ENCODE measurements around the gene GPR31. TPM values are rescaled to one million over a fixed set of nuclear protein-coding genes. Genes with fewer than 3 reads are reported as not detected.

GPR31 gene
- total RNA-seq, 1 experiment from 2014 or later: not detected

DNA sequence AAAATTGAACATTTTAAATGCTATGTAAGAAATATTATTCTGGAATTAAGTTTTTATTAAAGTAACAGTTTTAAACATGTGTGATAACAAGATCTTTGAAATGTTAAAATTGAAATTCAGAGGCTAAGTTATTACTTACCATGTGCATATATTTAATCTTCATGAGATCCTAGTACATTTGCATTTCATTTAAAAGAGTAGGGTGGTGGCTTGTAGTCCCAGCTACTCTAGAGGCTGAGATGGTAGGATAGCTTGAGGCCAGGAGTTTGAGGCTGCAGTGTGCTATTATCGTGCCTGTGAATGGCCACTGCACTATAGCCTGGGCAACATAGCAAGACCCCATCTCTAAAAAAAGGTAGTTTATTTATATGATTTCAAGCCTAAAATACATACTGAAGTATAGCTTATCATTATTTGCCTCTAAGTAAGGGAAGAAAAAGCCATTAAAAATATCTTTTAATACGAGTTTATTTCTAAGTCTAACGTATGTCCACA is 31.9 kb downstream of the GPR31 start:
- H3K4me2 ChIP-seq: no peak overlapping the region
- intact Hi-C loops (cut with micrococcal nuclease; ENCODE audit: unreplicated experiment): no loop called here
- no peaks in the 10 kb centered on the region for H4K20me1 ChIP-seq (ENCODE audit: insufficient read depth)
- no peaks in the 10 kb centered on the region for H3F3A ChIP-seq (ENCODE audit: insufficient read depth, low read depth)
- no peaks in the 10 kb centered on the region for H3K36me3 ChIP-seq (ENCODE audit: low read depth)
- no peaks in the 10 kb centered on the region for H3K9me2 ChIP-seq (ENCODE audit: insufficient read depth)
- TF ChIP-seq, protein P1, sequence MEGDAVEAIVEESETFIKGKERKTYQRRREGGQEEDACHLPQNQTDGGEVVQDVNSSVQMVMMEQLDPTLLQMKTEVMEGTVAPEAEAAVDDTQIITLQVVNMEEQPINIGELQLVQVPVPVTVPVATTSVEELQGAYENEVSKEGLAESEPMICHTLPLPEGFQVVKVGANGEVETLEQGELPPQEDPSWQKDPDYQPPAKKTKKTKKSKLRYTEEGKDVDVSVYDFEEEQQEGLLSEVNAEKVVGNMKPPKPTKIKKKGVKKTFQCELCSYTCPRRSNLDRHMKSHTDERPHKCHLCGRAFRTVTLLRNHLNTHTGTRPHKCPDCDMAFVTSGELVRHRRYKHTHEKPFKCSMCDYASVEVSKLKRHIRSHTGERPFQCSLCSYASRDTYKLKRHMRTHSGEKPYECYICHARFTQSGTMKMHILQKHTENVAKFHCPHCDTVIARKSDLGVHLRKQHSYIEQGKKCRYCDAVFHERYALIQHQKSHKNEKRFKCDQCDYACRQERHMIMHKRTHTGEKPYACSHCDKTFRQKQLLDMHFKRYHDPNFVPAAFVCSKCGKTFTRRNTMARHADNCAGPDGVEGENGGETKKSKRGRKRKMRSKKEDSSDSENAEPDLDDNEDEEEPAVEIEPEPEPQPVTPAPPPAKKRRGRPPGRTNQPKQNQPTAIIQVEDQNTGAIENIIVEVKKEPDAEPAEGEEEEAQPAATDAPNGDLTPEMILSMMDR (conservative IDR thresholded peaks at IDR 0.05): no peak
- TF ChIP-seq EZH2 (IDR thresholded peaks at IDR 0.05; ENCODE audit: low read depth): no peak
- H3K4me1 ChIP-seq (replicated peaks; ENCODE audit: insufficient read depth): no peaks in the 10 kb centered on the region
- no peak for DNase-seq
- BruUV-seq (replicated peaks): no TSS peak
- H3K27ac ChIP-seq: no peak overlapping the region
- H3K9me3 ChIP-seq (ENCODE audit: insufficient read depth, low read depth): no peaks in the 10 kb centered on the region
- POLR2A ChIA-PET (ENCODE audit: unreplicated experiment): no interaction called here
- no peak overlapping the region for H3K4me3 ChIP-seq
- H3K27me3 ChIP-seq (ENCODE audit: insufficient read depth, low read depth): peaks cover 83% of the 10 kb centered on the region
- CTCF ChIA-PET: no interaction called here
- H2AFZ ChIP-seq: no peak overlapping the region
- no peaks in the 10 kb centered on the region for H3K79me2 ChIP-seq (ENCODE audit: low read depth)

DNA sequence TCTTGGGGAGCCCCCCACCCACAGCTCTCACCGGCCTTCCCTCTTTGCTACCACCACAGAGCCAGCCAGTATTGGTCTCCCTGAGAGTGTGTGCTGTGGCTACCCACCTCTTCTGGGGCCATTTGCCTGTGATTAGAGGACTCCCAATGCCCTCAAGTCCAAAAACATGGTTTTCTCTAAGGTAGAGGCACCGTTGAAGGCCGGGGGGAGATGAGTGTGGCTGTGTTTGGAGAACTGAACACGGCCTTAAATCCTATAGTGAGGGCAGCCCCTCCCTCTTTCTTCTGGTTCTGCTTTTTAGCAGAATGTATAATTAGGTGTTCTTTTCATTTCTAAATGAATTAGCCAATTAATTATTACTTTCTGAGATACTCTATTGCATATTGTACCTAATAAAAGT is 32.4 kb downstream of the GPR31 start:
- intact Hi-C loops (cut with micrococcal nuclease; ENCODE audit: unreplicated experiment): no loop called here
- peaks cover 83% of the 10 kb centered on the region for H3K27me3 ChIP-seq (ENCODE audit: insufficient read depth, low read depth)
- no peak for DNase-seq
- ChIA-PET POLR2A (ENCODE audit: unreplicated experiment) (no interaction called here), CTCF (no interaction called here)
- H3K9me3 ChIP-seq (ENCODE audit: insufficient read depth, low read depth): no peaks in the 10 kb centered on the region
- H4K20me1 ChIP-seq (ENCODE audit: insufficient read depth): no peaks in the 10 kb centered on the region
- no peaks in the 10 kb centered on the region for H3F3A ChIP-seq (ENCODE audit: insufficient read depth, low read depth)
- no peak overlapping the region for H3K27ac ChIP-seq
- H3K79me2 ChIP-seq (ENCODE audit: low read depth): no peaks in the 10 kb centered on the region
- no peak overlapping the region for H3K4me2 ChIP-seq
- BruUV-seq (replicated peaks): no TSS peak
- no peak overlapping the region for H3K4me3 ChIP-seq
- H2AFZ ChIP-seq: no peak overlapping the region
- no peaks in the 10 kb centered on the region for H3K36me3 ChIP-seq (ENCODE audit: low read depth)
- H3K4me1 ChIP-seq (replicated peaks; ENCODE audit: insufficient read depth): no peaks in the 10 kb centered on the region
- no peaks in the 10 kb centered on the region for H3K9me2 ChIP-seq (ENCODE audit: insufficient read depth)
- TF ChIP-seq, protein P1 (conservative IDR thresholded peaks at IDR 0.05): no peak
- no peak for TF ChIP-seq EZH2 (IDR thresholded peaks at IDR 0.05; ENCODE audit: low read depth)

DNA sequence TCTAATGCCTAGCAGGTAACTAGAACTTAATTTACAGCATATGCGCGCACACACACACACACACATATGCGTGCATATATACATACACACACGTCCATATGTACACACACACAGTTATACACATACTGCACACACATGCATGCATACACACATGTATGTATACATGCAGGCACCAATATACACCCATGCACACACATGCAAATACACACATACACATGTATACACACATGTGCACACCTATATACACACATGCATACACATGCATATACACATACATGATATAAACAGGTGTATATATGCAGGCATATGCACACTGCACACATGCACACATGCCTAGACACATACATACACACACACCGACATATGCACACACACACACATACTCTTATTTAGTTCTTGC is 33.0 kb downstream of the GPR31 start:
- Histone ChIP-seq H2AFZ (no peak overlapping the region), H3K4me2 (no peak overlapping the region), H3K36me3 (ENCODE audit: low read depth) (no peaks in the 10 kb centered on the region), H3K9me2 (ENCODE audit: insufficient read depth) (no peaks in the 10 kb centered on the region), H3F3A (ENCODE audit: insufficient read depth, low read depth) (no peaks in the 10 kb centered on the region), H4K20me1 (ENCODE audit: insufficient read depth) (no peaks in the 10 kb centered on the region), H3K79me2 (ENCODE audit: low read depth) (no peaks in the 10 kb centered on the region), H3K27ac (no peak overlapping the region), H3K27me3 (ENCODE audit: insufficient read depth, low read depth) (peaks cover 81% of the 10 kb centered on the region), H3K4me1 (replicated peaks; ENCODE audit: insufficient read depth) (no peaks in the 10 kb centered on the region), H3K4me3 (no peak overlapping the region), H3K9me3 (ENCODE audit: insufficient read depth, low read depth) (no peaks in the 10 kb centered on the region)
- ChIA-PET POLR2A (ENCODE audit: unreplicated experiment) (no interaction called here), CTCF (no interaction called here)
- BruUV-seq (replicated peaks): no TSS peak
- TF ChIP-seq, protein P1 (conservative IDR thresholded peaks at IDR 0.05): no peak
- TF ChIP-seq EZH2 (IDR thresholded peaks at IDR 0.05; ENCODE audit: low read depth): no peak
- DNase-seq: no peak
- intact Hi-C loops (cut with micrococcal nuclease; ENCODE audit: unreplicated experiment): no loop called here
